Testis (tissue), 3 donors: ENCODE results near the gene TECPR2. TPM values are rescaled to one million over a fixed set of nuclear protein-coding genes. Genes with fewer than 3 reads are reported as not detected.
A peak's percentile ranks its signal among the peaks of the same experiment; 100 is the strongest.

Experiments
- DNase-seq: peaks from one replicate; pipeline ENCODE4 v3.0.0-alpha.2; 2019
- H3K27ac ChIP-seq, 2 donors: fragments of 200-600 bp; sonication (generic); one replicate each; pipeline ENCODE4 v1.5.1; 2019
- H3K27me3 ChIP-seq: fragments of 200-600 bp; sonication (generic); one replicate; pipeline ENCODE4 v1.5.1; 2019
- H3K36me3 ChIP-seq: fragments of 200-600 bp; sonication (generic); one replicate; pipeline ENCODE4 v1.5.1; 2017; ENCODE audit warnings: low read depth; ENCODE audit errors: missing control alignments
- H3K4me1 ChIP-seq: fragments of 200-600 bp; sonication (generic); one replicate; pipeline ENCODE4 v1.5.1; 2019
- H3K4me3 ChIP-seq, 2 donors: fragments of 200-600 bp; sonication (generic); one replicate each; pipeline ENCODE4 v1.5.1; 2017 to 2019
- H3K9me3 ChIP-seq: fragments of 200-600 bp; sonication (generic); one replicate; pipeline ENCODE4 v1.5.1; 2017
- POLR2A ChIP-seq: fragments of 450-650 bp; IDR thresholded peaks from one replicate; pipeline ENCODE4 v1.6.1; 2017; ENCODE audit warnings: antibody characterized with exemption, mild to moderate bottlenecking, moderate library complexity
- WGBS, 2 donors: methylation state at CpG; one replicate each; pipeline ENCODE4 v1.1.5; 2018; 5-methylcytosine and 5-hydroxymethylcytosine counted together
- intact Hi-C: fragments of 100-400 bp; cut with DNase I; formaldehyde crosslinking; loops from one replicate; pipeline ENCODE4 v1.15.1; 2023; ENCODE audit warnings: low total_unique reads
- polyA plus RNA-seq: library from polyadenylated mRNA; stranded (reverse); fragments of 350-450 nt; fragmentation: Illumina TruSeq; extraction: RNeasy Lipid Tissue Mini Kit (QIAGEN cat#74804); gene quantifications from one replicate; pipeline ENCODE4 v1.2.3, GENCODE V29; 2014; ENCODE audit warnings: low read depth, low replicate concordance; ENCODE audit not compliant: insufficient read depth
- total RNA-seq, 2 donors: library from RNA; depleted of rRNA; stranded (reverse); fragments of >200 nt; gene quantifications; one replicate each; pipeline ENCODE4 v1.2.3, GENCODE V29; 2016
- TF ChIP-seq, protein P1 (sequence below), 3 experiments: fragments of 450-650 bp in 2 of 3; fragments of 200-600 bp in 1 of 3; sonication (generic) in 1 of 3; IDR thresholded peaks; one replicate each; pipeline ENCODE4 v1.5.1; 2016 to 2019; ENCODE audit warnings: antibody characterized with exemption in 3 of 3, mild to moderate bottlenecking in 2 of 3, moderate library complexity in 1 of 3

TECPR2 gene
- total and polyA plus RNA-seq, 3 donors from 2014 or later: 43.4 to 65.9 (median 43.6) TPM

DNA sequence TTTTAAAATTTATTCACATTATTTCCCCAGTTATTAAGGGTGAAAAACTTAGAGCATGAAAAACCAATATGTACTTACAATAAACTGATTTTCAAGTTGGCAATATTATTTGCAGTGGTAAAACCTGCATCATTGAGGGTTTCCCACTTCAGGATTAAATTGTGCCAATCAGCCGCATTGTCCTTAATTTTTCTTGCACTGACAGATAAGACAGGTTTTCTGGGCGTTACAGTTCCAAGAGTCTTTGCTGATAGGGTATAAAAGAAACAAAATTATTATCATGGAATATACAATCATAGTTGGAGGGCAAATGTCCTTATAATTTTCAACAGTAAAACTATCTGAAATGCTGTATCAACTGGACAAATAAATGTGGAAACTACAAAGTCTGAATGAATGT lies 3.4 kb upstream of the TECPR2 start:
- Histone ChIP-seq H3K4me3 (no peak overlapping the region), H3K4me1 (peaks cover 16% of the 10 kb centered on the region), H3K27ac (no peak overlapping the region), H3K27me3 (no peaks in the 10 kb centered on the region), H3K36me3 (no peaks in the 10 kb centered on the region), H3K9me3 (no peaks in the 10 kb centered on the region)
- no peak for DNase-seq
- TF ChIP-seq POLR2A: no peak
- TF ChIP-seq, protein P1, sequence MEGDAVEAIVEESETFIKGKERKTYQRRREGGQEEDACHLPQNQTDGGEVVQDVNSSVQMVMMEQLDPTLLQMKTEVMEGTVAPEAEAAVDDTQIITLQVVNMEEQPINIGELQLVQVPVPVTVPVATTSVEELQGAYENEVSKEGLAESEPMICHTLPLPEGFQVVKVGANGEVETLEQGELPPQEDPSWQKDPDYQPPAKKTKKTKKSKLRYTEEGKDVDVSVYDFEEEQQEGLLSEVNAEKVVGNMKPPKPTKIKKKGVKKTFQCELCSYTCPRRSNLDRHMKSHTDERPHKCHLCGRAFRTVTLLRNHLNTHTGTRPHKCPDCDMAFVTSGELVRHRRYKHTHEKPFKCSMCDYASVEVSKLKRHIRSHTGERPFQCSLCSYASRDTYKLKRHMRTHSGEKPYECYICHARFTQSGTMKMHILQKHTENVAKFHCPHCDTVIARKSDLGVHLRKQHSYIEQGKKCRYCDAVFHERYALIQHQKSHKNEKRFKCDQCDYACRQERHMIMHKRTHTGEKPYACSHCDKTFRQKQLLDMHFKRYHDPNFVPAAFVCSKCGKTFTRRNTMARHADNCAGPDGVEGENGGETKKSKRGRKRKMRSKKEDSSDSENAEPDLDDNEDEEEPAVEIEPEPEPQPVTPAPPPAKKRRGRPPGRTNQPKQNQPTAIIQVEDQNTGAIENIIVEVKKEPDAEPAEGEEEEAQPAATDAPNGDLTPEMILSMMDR (IDR thresholded peaks at IDR 0.05): no peak
- WGBS, 2 donors: 59 to 77% methylated on average over 2 of the region's 2 CpGs
- intact Hi-C loops: no loop called here

DNA sequence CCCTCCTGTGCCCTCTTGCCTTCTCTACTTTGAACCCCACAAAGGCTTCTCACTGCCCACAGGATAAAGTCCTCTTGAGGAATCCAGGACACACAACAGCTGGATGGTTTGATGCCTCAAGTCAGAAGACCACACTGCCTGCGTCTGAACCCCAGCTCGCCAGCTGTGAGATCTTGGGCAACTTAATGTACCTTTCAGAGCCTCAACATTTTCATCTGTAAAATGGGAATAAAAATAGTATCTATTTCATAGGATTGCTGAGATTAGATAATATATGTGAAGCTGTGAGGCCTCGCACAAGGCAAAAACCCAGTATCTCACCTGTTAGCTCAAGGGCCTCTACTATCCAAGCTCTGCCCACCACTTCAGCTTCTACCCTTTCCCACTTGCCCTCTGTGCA lies 2.4 kb upstream of the TECPR2 start:
- Histone ChIP-seq H3K4me1 (peaks cover 17% of the 10 kb centered on the region), H3K27me3 (no peaks in the 10 kb centered on the region), H3K27ac (no peak overlapping the region), H3K4me3 (no peak overlapping the region), H3K9me3 (no peaks in the 10 kb centered on the region), H3K36me3 (no peaks in the 10 kb centered on the region)
- 84 to 91% methylated on average over 3 of the region's 3 CpGs for WGBS, 2 donors
- no peak for TF ChIP-seq POLR2A
- TF ChIP-seq, protein P1 (IDR thresholded peaks at IDR 0.05): no peak
- intact Hi-C loops: no loop called here
- no peak for DNase-seq

DNA sequence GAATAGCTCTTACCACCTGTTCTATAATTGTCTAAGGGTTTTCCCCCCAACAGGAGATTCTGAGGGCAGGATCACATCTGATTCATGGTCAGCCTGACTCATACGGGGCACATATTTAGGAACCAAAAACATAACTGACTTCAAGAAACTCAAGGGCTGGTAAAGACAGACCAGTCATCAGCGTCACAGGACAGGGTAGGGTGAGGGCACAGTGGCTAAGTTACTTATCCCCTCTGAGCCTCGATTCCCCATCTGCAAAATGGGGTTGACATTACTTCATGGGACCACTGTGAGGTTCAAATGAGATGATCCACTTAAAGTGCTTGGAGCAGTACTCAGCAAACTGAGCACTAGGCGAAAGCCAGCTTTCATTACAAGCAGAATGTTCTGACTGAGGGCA lies 657 bp upstream of the TECPR2 start:
- Histone ChIP-seq H3K4me1 (peaks cover 17% of the 10 kb centered on the region), H3K36me3 (no peaks in the 10 kb centered on the region), H3K27me3 (no peaks in the 10 kb centered on the region), H3K4me3 (peak overlapping the region; percentile 97 to 98), H3K9me3 (no peaks in the 10 kb centered on the region), H3K27ac (peak overlapping the region; percentile 88 to 92)
- TF ChIP-seq, protein P1 (IDR thresholded peaks at IDR 0.05): no peak
- TF ChIP-seq POLR2A: no peak
- intact Hi-C loops: no loop called here
- WGBS, 2 donors: 19 to 22% methylated on average over 4 of the region's 4 CpGs
- DNase-seq: no peak

DNA sequence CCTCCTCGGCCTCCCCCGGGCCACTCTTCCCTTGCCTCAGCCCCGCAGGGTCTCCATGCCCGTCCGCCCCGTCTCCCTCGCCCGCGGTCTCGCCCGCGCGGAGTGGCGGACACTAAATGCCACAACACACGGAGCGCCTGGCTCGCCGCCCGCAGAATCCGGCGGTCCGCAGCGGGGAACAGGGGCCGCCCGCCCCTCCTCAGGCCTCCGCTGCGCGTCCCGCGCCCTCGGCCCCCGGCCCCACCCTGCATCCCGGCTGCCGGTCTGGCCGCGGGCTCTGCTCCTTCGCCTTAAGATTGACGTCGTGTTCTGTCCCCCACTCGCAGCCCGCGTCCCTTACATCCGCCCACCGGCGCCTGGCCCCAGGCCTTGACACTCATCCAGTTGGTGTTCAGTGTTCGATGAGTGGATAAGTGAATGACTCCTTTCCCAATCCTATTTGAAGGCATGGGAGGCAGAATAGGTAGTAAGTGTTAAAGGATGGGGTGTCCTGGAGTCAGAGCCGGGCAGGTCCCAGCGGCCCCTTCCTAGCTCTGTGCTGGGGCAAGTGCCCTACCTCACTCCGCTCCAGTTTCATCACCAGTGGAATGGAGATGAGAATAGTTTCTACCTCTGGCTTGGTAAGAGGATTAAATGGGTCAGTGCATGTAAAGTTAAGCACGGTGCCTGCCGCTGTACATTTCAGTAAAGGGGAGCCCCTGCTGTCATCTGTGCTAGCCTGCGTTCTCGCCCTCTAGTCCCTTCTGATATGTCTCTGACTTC lies 622 bp downstream of the TECPR2 start:
- H3K4me3 ChIP-seq: peak overlapping the region; percentile 97 to 98
- H3K27me3 ChIP-seq: no peaks in the 10 kb centered on the region
- H3K27ac ChIP-seq: peak overlapping the region; percentile 88 to 92
- TF ChIP-seq, protein P1 (IDR thresholded peaks at IDR 0.05): no peak
- no peak for TF ChIP-seq POLR2A
- 1 to 5% methylated on average over 10 to 53 of the region's 53 CpGs for WGBS, 2 donors
- peak; percentile 35 for DNase-seq
- intact Hi-C loops: no loop called here
- H3K4me1 ChIP-seq: peaks cover 17% of the 10 kb centered on the region
- no peaks in the 10 kb centered on the region for H3K9me3 ChIP-seq
- no peaks in the 10 kb centered on the region for H3K36me3 ChIP-seq

DNA sequence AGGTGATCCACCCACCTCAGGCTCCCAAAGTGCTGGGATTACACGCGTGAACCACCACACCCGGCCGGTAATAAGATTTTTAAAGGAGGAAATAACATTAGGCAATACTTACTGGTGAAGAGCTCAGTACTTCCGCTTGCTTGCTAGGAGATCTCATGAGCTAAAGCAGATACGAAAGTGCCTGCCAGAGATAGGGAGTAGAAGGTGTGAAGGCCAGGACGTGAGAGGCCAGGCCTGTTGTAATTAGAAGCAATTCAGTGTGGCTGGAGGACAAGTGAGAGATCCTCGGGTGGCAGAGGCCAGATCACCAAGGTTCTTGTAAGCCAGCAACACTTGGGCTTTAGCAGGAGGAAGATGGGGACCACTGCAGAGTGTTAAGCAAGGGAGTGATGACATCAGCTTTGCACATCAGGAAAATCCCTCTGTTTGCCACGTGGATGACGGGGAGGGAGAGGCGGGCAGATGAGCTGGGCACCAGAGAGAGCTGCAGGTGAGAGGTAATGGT lies 7.6 kb downstream of the TECPR2 start:
- no peaks in the 10 kb centered on the region for H3K27me3 ChIP-seq
- 71 to 76% methylated on average over 11 of the region's 11 CpGs for WGBS, 2 donors
- DNase-seq: peak; percentile 29

More for the DNA sequence above, 7.6 kb downstream of the TECPR2 start:
- TF ChIP-seq, protein P1 (IDR thresholded peaks at IDR 0.05): no peak
- no peak for TF ChIP-seq POLR2A
- Histone ChIP-seq H3K4me3 (no peak overlapping the region), H3K27ac (no peak overlapping the region), H3K9me3 (no peaks in the 10 kb centered on the region), H3K36me3 (no peaks in the 10 kb centered on the region), H3K4me1 (peaks cover 6% of the 10 kb centered on the region)
- intact Hi-C loops: no loop called here
